Activated T-cell treated with anti-CD3 and anti-CD28 coated beads, Interleukin-2, amount 50 U/mL, for 72 hours (primary cell): ENCODE data around the gene SPDYA. TPM values are rescaled to one million over a fixed set of nuclear protein-coding genes. Genes with fewer than 3 reads are reported as not detected.

Experiments
- ATAC-seq, 2 donors: fragments of 150-1000 bp; cut with Tn5 transposase; replicated peaks in 1 of 2; 2 replicates each; pipeline ENCODE4 v1.10.0; 2021; ENCODE audit warnings: moderate library complexity in 2 of 2, mild to moderate bottlenecking in 1 of 2
- DNase-seq, 2 donors: peaks; one replicate each; pipeline ENCODE4 v3.0.0; 2021 to 2022; ENCODE audit warnings: mixed read lengths in 1 of 2
- H3K27ac Mint-ChIP-seq: one replicate; pipeline ENCODE4 v1.8.0; 2022; ENCODE audit warnings: mild to moderate bottlenecking, moderate library complexity, mixed read lengths
- H3K27me3 Mint-ChIP-seq: one replicate; pipeline ENCODE4 v1.8.0; 2022; ENCODE audit warnings: low read depth, mixed read lengths
- H3K36me3 Mint-ChIP-seq, 2 donors: one replicate each; pipeline ENCODE4 v1.8.0; 2022; ENCODE audit warnings: mixed read lengths in 2 of 2, mild to moderate bottlenecking in 1 of 2; ENCODE audit not compliant: insufficient read depth in 2 of 2
- H3K4me1 Mint-ChIP-seq: one replicate; pipeline ENCODE4 v1.8.0; 2022; ENCODE audit warnings: low read depth, mixed read lengths
- H3K4me3 Mint-ChIP-seq, 2 donors: one replicate each; pipeline ENCODE4 v1.8.0; 2022; ENCODE audit warnings: mild to moderate bottlenecking in 2 of 2, mixed read lengths in 2 of 2, moderate library complexity in 2 of 2
- H3K9me3 Mint-ChIP-seq, 2 donors: one replicate each; pipeline ENCODE4 v1.8.0; 2022; ENCODE audit warnings: mixed read lengths in 2 of 2
- total RNA-seq, 2 donors: library from RNA; stranded (reverse); gene quantifications; one replicate each; pipeline ENCODE4 v1.2.3, GENCODE V29; 2022

Gene SPDYA
- total RNA-seq, 2 donors from 2014 or later: 1.1 to 1.5 TPM

DNA sequence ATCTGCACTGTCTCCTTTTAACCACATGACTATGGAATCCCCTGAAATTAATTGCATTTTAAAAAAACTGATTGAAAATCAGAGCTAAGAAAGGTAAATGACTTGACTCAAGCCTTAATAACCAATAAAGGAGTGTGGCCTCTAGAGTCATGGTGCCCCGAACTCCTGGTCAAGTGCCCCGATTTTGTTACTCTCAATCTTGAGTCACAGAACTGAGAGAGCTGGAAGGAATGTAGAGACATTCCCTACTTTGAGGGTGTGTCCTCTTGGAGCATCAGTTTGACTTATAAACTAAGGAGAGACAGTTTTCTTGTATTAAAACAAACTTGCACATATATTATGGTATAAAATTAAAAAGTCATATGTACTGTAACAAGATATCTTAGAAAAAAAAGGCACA lies 86.3 kb downstream of the SPDYA start:
- ATAC-seq (no peak), DNase-seq (no peak)
- Mint-ChIP-seq H3K9me3 (no peaks in the 10 kb centered on the region), H3K27ac (peak overlapping the region; percentile 99), H3K4me1 (peaks cover 63% of the 10 kb centered on the region), H3K36me3 (peaks cover 6 to 10% of the 10 kb centered on the region in 2 donors), H3K27me3 (no peaks in the 10 kb centered on the region), H3K4me3 (peak overlapping the region; percentile 99)

DNA sequence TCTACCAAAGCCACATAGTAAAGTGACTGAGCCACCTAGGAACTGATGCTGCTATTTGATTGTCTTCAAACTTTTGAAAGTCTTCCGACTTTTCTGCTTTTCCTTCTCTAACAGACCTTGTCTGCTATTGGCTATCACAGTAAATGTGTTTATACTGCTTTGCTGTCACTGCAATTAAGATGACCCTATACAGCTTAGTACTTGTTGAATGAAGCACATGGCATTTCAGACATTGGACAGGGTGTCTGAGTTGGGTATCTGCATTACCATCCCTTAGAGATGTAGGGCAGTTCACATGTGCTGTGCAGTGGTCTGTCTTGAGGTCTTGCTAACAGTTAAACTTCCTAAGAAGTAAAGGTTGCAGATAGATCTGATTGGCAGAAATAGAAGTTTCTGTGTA lies 87.4 kb downstream of the SPDYA start:
- H3K4me3 Mint-ChIP-seq: peak overlapping the region; percentile 99
- peaks cover 9 to 16% of the 10 kb centered on the region in 2 donors for H3K36me3 Mint-ChIP-seq
- no peak for ATAC-seq
- no peak for DNase-seq
- peaks cover 72% of the 10 kb centered on the region for H3K4me1 Mint-ChIP-seq
- H3K27ac Mint-ChIP-seq: peak overlapping the region; percentile 99
- no peaks in the 10 kb centered on the region for H3K27me3 Mint-ChIP-seq
- no peaks in the 10 kb centered on the region for H3K9me3 Mint-ChIP-seq

Other genes starting within 250 kb of the SPDYA start
- 100 to 1,000 TPM; 250 to 256 TPM for gene PPP1CB, start 59.0 kb upstream of the SPDYA start, total RNA-seq
- 10 to 100 TPM; 18.5 to 20.5 TPM for gene TRMT61B, start 59.5 kb downstream of the SPDYA start, total RNA-seq
- gene WDR43, start 83.8 kb downstream of the SPDYA start, total RNA-seq: 100 to 1,000 TPM in 1 of 2 donors, 10 to 100 TPM in 1; 75.0 to 110 TPM
- gene TOGARAM2, start 170.5 kb downstream of the SPDYA start, total RNA-seq: 1 to 10 TPM; 4.0 to 4.3 TPM